ENCODE results near the gene RBM17.
"Not testable (repeated sequence)": the region's sequence is repeated elsewhere in the genome, so short reads cannot be mapped to it uniquely, and the experiment has no call there.

RBM17 gene

DNA sequence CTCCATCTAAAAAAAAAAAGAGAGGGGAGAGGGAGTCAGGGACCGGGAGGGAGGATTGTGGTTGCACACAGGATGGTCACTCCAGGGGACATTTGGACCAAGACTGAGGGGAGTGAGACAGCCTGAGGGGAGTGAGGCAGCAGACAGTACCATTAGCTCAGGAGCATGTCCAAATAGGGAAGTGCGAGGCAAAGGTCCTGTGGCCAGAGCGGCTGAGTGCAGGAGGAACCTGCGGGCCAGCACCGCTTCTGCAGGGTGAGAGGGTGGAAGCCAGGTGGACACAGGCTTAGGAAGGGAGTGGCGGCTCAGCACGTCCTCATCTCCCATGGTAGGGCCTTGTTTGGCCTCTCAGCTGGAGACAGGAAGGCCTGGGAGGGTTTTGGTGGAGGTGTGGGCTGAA is 65.0 kb downstream of the RBM17 start:
- H3K27me3 ChIP-seq (ENCODE audit: control insufficient read depth in 1 of 2, insufficient read depth in 2 of 2, low read length in 2 of 2), result no peaks in the 10 kb centered on the region
- H3K9me3 ChIP-seq (ENCODE audit: control insufficient read depth in 1 of 2, low read length in 2 of 2), result no peaks in the 10 kb centered on the region
- H3K4me1 ChIP-seq (ENCODE audit: control insufficient read depth in 1 of 2, insufficient read depth in 2 of 2, low read length in 2 of 2), result peaks cover 0 to 9% of the 10 kb centered on the region in 2 donors
- H3K4me3 ChIP-seq (ENCODE audit: low read depth in 1 of 2, low read length in 2 of 2), result no peak overlapping the region
- no peak overlapping the region for H3K9ac ChIP-seq (ENCODE audit: low read depth in 1 of 2, low read length in 2 of 2)
- H3K27ac ChIP-seq (ENCODE audit: low read depth, low read length), result no peak overlapping the region
- no peaks in the 10 kb centered on the region for H3K36me3 ChIP-seq (ENCODE audit: control insufficient read depth in 1 of 2, insufficient read depth in 2 of 2, low read length in 2 of 2)

GRCh38 chr10:6154566-6154965 is 65.7 kb downstream of the RBM17 start:
- H3K4me1 ChIP-seq (ENCODE audit: control insufficient read depth in 1 of 2, insufficient read depth in 2 of 2, low read length in 2 of 2), result peaks cover 0 to 9% of the 10 kb centered on the region in 2 donors
- H3K4me3 ChIP-seq (ENCODE audit: low read depth in 1 of 2, low read length in 2 of 2), result no peak overlapping the region
- no peaks in the 10 kb centered on the region for H3K9me3 ChIP-seq (ENCODE audit: control insufficient read depth in 1 of 2, low read length in 2 of 2)
- no peaks in the 10 kb centered on the region for H3K27me3 ChIP-seq (ENCODE audit: control insufficient read depth in 1 of 2, insufficient read depth in 2 of 2, low read length in 2 of 2)
- H3K27ac ChIP-seq (ENCODE audit: low read depth, low read length), result no peak overlapping the region
- no peak overlapping the region for H3K9ac ChIP-seq (ENCODE audit: low read depth in 1 of 2, low read length in 2 of 2)
- H3K36me3 ChIP-seq (ENCODE audit: control insufficient read depth in 1 of 2, insufficient read depth in 2 of 2, low read length in 2 of 2), result no peaks in the 10 kb centered on the region

DNA sequence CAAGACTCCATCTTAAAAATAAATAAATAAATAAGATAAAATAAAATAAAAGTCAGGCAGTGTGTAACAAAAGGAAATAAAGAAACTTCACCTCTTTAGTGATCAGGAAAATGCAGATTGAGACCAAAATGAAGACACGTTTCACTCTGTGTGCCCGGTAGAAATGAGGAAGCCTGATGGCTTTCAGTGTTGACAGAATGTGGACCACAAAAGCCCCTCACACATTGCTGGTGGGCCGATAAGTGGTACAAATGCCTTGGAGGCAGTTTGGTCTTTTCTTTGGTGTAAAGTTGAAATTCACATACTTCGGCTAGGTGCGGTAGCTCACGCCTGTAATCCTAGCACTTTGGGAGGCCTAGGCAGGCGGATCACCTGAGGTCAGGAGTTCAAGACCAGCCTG is 69.4 kb downstream of the RBM17 start:
- H3K9me3 ChIP-seq (ENCODE audit: control insufficient read depth in 1 of 2, low read length in 2 of 2), result no peaks in the 10 kb centered on the region
- no peak overlapping the region for H3K27ac ChIP-seq (ENCODE audit: low read depth, low read length)
- H3K9ac ChIP-seq (ENCODE audit: low read depth in 1 of 2, low read length in 2 of 2), result no peak overlapping the region
- no peaks in the 10 kb centered on the region for H3K27me3 ChIP-seq (ENCODE audit: control insufficient read depth in 1 of 2, insufficient read depth in 2 of 2, low read length in 2 of 2)
- no peaks in the 10 kb centered on the region for H3K36me3 ChIP-seq (ENCODE audit: control insufficient read depth in 1 of 2, insufficient read depth in 2 of 2, low read length in 2 of 2)
- H3K4me1 ChIP-seq (ENCODE audit: control insufficient read depth in 1 of 2, insufficient read depth in 2 of 2, low read length in 2 of 2), result peaks cover 8 to 9% of the 10 kb centered on the region in 2 donors
- H3K4me3 ChIP-seq (ENCODE audit: low read depth in 1 of 2, low read length in 2 of 2), result no peak overlapping the region

DNA sequence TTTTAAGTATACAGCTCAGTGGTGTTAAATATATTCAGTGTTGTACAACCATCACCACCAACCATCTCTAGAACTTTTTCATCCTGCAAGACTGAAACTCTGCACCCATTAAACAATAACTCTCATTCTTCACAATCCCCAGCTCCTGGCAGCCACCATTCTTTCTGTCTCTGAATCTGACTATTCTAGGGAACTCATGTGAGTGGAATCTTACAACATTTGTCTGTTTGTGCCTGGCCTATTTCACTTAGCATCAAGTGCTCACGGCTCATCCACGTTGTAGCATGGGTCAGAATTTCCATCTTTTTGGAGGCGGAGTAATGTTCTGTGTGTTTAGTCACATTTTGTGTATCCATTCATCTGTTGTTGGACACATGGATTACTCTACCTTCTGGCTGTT is 73.1 kb downstream of the RBM17 start:
- H3K9ac ChIP-seq (ENCODE audit: low read depth in 1 of 2, low read length in 2 of 2), result no peak overlapping the region
- H3K4me3 ChIP-seq (ENCODE audit: low read depth in 1 of 2, low read length in 2 of 2), result no peak overlapping the region
- H3K9me3 ChIP-seq (ENCODE audit: control insufficient read depth in 1 of 2, low read length in 2 of 2), result no peaks in the 10 kb centered on the region
- no peaks in the 10 kb centered on the region for H3K27me3 ChIP-seq (ENCODE audit: control insufficient read depth in 1 of 2, insufficient read depth in 2 of 2, low read length in 2 of 2)
- peaks cover 8 to 24% of the 10 kb centered on the region in 2 donors for H3K4me1 ChIP-seq (ENCODE audit: control insufficient read depth in 1 of 2, insufficient read depth in 2 of 2, low read length in 2 of 2)
- no peak overlapping the region for H3K27ac ChIP-seq (ENCODE audit: low read depth, low read length)
- H3K36me3 ChIP-seq (ENCODE audit: control insufficient read depth in 1 of 2, insufficient read depth in 2 of 2, low read length in 2 of 2), result peaks cover 0 to 2% of the 10 kb centered on the region in 2 donors

GRCh38 chr10:6162589-6163356 is 73.9 kb downstream of the RBM17 start:
- H3K36me3 ChIP-seq (ENCODE audit: control insufficient read depth in 1 of 2, insufficient read depth in 2 of 2, low read length in 2 of 2), result peaks cover 0 to 7% of the 10 kb centered on the region in 2 donors
- H3K4me3 ChIP-seq (ENCODE audit: low read depth in 1 of 2, low read length in 2 of 2), result peak overlapping the region; percentile 68 to 72
- peak overlapping the region; percentile 52 for H3K27ac ChIP-seq (ENCODE audit: low read depth, low read length)
- H3K9ac ChIP-seq (ENCODE audit: low read depth in 1 of 2, low read length in 2 of 2), result no peak overlapping the region
- H3K9me3 ChIP-seq (ENCODE audit: control insufficient read depth in 1 of 2, low read length in 2 of 2), result no peaks in the 10 kb centered on the region
- H3K4me1 ChIP-seq (ENCODE audit: control insufficient read depth in 1 of 2, insufficient read depth in 2 of 2, low read length in 2 of 2), result peaks cover 8 to 24% of the 10 kb centered on the region in 2 donors
- H3K27me3 ChIP-seq (ENCODE audit: control insufficient read depth in 1 of 2, insufficient read depth in 2 of 2, low read length in 2 of 2), result no peaks in the 10 kb centered on the region

- peaks cover 2 to 11% of the 10 kb centered on the region in 2 donors for H3K36me3 ChIP-seq (ENCODE audit: control insufficient read depth in 1 of 2, insufficient read depth in 2 of 2, low read length in 2 of 2)
- peaks cover 8 to 24% of the 10 kb centered on the region in 2 donors for H3K4me1 ChIP-seq (ENCODE audit: control insufficient read depth in 1 of 2, insufficient read depth in 2 of 2, low read length in 2 of 2)
- H3K27ac ChIP-seq (ENCODE audit: low read depth, low read length), result peak overlapping the region; percentile 84
- H3K27me3 ChIP-seq (ENCODE audit: control insufficient read depth in 1 of 2, insufficient read depth in 2 of 2, low read length in 2 of 2), result no peaks in the 10 kb centered on the region
- peak overlapping the region; percentile 90 for H3K9ac ChIP-seq (ENCODE audit: low read depth in 1 of 2, low read length in 2 of 2)
- H3K9me3 ChIP-seq (ENCODE audit: control insufficient read depth in 1 of 2, low read length in 2 of 2), result no peaks in the 10 kb centered on the region
- peak overlapping the region; percentile 79 to 98 for H3K4me3 ChIP-seq (ENCODE audit: low read depth in 1 of 2, low read length in 2 of 2)
These were observed 74.8 kb downstream of the RBM17 start for GRCh38 chr10:6163364-6164270.

- H3K27ac ChIP-seq (ENCODE audit: low read depth, low read length), result peak overlapping the region; percentile 84
- H3K4me3 ChIP-seq (ENCODE audit: low read depth in 1 of 2, low read length in 2 of 2), result peak overlapping the region; percentile 79 to 98
These were observed 75.6 kb downstream of the RBM17 start for GRCh38 chr10:6164271-6165095.

GRCh38 chr10:6165221-6165725 is 76.4 kb downstream of the RBM17 start:
- Histone ChIP-seq H3K9me3 (ENCODE audit: control insufficient read depth in 1 of 2, low read length in 2 of 2) (no peaks in the 10 kb centered on the region), H3K27ac (ENCODE audit: low read depth, low read length) (no peak overlapping the region), H3K36me3 (ENCODE audit: control insufficient read depth in 1 of 2, insufficient read depth in 2 of 2, low read length in 2 of 2) (peaks cover 3 to 11% of the 10 kb centered on the region in 2 donors), H3K27me3 (ENCODE audit: control insufficient read depth in 1 of 2, insufficient read depth in 2 of 2, low read length in 2 of 2) (no peaks in the 10 kb centered on the region), H3K4me3 (ENCODE audit: low read depth in 1 of 2, low read length in 2 of 2) (no peak overlapping the region), H3K4me1 (ENCODE audit: control insufficient read depth in 1 of 2, insufficient read depth in 2 of 2, low read length in 2 of 2) (peaks cover 17 to 36% of the 10 kb centered on the region in 2 donors), H3K9ac (ENCODE audit: low read depth in 1 of 2, low read length in 2 of 2) (no peak overlapping the region)

More at GRCh38 chr10:6164271-6165095, 75.6 kb downstream of the RBM17 start:
- Histone ChIP-seq H3K27me3 (ENCODE audit: control insufficient read depth in 1 of 2, insufficient read depth in 2 of 2, low read length in 2 of 2) (no peaks in the 10 kb centered on the region), H3K9ac (ENCODE audit: low read depth in 1 of 2, low read length in 2 of 2) (peak overlapping the region; percentile 90), H3K36me3 (ENCODE audit: control insufficient read depth in 1 of 2, insufficient read depth in 2 of 2, low read length in 2 of 2) (peaks cover 3 to 11% of the 10 kb centered on the region in 2 donors), H3K4me1 (ENCODE audit: control insufficient read depth in 1 of 2, insufficient read depth in 2 of 2, low read length in 2 of 2) (peaks cover 9 to 28% of the 10 kb centered on the region in 2 donors), H3K9me3 (ENCODE audit: control insufficient read depth in 1 of 2, low read length in 2 of 2) (no peaks in the 10 kb centered on the region)

- H3K4me1 ChIP-seq (ENCODE audit: control insufficient read depth in 1 of 2, insufficient read depth in 2 of 2, low read length in 2 of 2), result peaks cover 23 to 39% of the 10 kb centered on the region in 2 donors
- H3K27ac ChIP-seq (ENCODE audit: low read depth, low read length); H3K9me3 ChIP-seq (ENCODE audit: control insufficient read depth in 1 of 2, low read length in 2 of 2); H3K27me3 ChIP-seq (ENCODE audit: control insufficient read depth in 1 of 2, insufficient read depth in 2 of 2, low read length in 2 of 2); H3K4me3 ChIP-seq (ENCODE audit: low read depth in 1 of 2, low read length in 2 of 2); H3K9ac ChIP-seq (ENCODE audit: low read depth in 1 of 2, low read length in 2 of 2): not testable (repeated sequence)
- H3K36me3 ChIP-seq (ENCODE audit: control insufficient read depth in 1 of 2, insufficient read depth in 2 of 2, low read length in 2 of 2), result peaks cover 3 to 11% of the 10 kb centered on the region in 2 donors
These were observed 77.1 kb downstream of the RBM17 start for GRCh38 chr10:6165933-6166332.
